ENCODE data around the gene TNFRSF6B.
A peak's percentile ranks its signal among the peaks of the same experiment; 100 is the strongest.

Gene TNFRSF6B

GRCh38 chr20:63740070-63740626, 43.7 kb downstream of the TNFRSF6B start:
- TF ChIP-seq TSHZ2 (CRISPR knock-in tag; IDR thresholded peaks at IDR 0.05) (0 out of 2 replicates have a peak, but pooled peaks have one; percentile 17), ISL1 (CRISPR knock-in tag; IDR thresholded peaks at IDR 0.05) (no peak)
- peak; percentile 11 for ATAC-seq

DNA sequence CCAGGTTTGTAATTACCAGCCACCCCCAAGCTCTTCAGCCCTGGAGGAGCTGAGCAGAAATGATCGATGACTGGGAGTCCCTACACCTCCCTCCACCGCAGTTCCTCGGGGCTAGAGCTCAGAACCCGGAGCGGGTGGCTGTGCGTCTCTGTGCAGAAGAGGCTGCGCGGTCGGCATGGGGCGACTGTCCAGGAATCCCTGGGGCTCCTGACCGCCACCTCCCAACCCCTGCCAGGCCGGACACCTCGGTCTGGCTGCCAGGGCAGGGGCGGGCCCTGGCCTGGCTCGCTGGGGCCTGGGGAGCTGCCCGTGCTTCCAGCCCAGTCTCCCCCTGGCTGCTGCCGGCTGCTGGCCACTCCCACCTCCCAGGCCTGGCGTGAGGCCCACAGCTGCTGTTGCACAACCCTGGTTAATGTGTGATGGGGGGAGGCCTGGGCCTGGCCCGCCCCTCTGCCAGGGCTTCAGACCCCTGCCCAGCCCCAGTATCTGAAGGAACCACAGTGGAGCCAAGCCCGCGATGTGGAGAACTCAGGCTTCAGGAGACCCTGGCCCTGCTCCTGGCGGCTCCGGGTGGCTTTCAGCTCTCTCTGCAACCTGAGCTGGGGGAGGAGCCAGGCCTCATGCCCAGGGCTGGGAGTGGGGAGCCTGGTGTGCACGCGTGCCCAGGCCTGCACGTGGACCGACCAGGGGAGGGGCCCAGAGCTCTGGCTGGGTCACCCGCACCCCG, 44.3 kb downstream of the TNFRSF6B start:
- no peak for TF ChIP-seq SNAI2 (CRISPR knock-in tag; IDR thresholded peaks at IDR 0.05)
- no peak for TF ChIP-seq OSR1 (CRISPR knock-in tag; IDR thresholded peaks at IDR 0.05)
- TF ChIP-seq TSHZ2 (CRISPR knock-in tag; IDR thresholded peaks at IDR 0.05): 0 out of 2 replicates have a peak, but pooled peaks have one; percentile 13
- TF ChIP-seq TCF4 (CRISPR knock-in tag; IDR thresholded peaks at IDR 0.05; ENCODE audit: borderline replicate concordance): peak; percentile 33; the same call in 1 of the 2 replicates
- ATAC-seq: peak; percentile 80

- no peak for ATAC-seq
- no peak for TF ChIP-seq ZFP3 (CRISPR knock-in tag; IDR thresholded peaks at IDR 0.05)
- TF ChIP-seq, protein P1, sequence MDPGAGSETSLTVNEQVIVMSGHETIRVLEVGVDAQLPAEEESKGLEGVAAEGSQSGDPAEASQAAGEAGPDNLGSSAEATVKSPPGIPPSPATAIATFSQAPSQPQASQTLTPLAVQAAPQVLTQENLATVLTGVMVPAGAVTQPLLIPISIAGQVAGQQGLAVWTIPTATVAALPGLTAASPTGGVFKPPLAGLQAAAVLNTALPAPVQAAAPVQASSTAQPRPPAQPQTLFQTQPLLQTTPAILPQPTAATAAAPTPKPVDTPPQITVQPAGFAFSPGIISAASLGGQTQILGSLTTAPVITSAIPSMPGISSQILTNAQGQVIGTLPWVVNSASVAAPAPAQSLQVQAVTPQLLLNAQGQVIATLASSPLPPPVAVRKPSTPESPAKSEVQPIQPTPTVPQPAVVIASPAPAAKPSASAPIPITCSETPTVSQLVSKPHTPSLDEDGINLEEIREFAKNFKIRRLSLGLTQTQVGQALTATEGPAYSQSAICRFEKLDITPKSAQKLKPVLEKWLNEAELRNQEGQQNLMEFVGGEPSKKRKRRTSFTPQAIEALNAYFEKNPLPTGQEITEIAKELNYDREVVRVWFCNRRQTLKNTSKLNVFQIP (CRISPR knock-in tag; IDR thresholded peaks at IDR 0.05; ENCODE audit: borderline replicate concordance, low read depth): no peak
- no peak for TF ChIP-seq ESRRG (CRISPR knock-in tag; IDR thresholded peaks at IDR 0.05)
- TF ChIP-seq PPARA (CRISPR knock-in tag; IDR thresholded peaks at IDR 0.05; ENCODE audit: borderline replicate concordance): no peak
- TF ChIP-seq TOX (CRISPR knock-in tag; IDR thresholded peaks at IDR 0.05; ENCODE audit: borderline replicate concordance): no peak
- no peak for TF ChIP-seq ISL1 (CRISPR knock-in tag; IDR thresholded peaks at IDR 0.05)
- no peak for TF ChIP-seq ARNTL (CRISPR knock-in tag; IDR thresholded peaks at IDR 0.05; ENCODE audit: borderline replicate concordance, low read depth)
- TF ChIP-seq, protein P2, sequence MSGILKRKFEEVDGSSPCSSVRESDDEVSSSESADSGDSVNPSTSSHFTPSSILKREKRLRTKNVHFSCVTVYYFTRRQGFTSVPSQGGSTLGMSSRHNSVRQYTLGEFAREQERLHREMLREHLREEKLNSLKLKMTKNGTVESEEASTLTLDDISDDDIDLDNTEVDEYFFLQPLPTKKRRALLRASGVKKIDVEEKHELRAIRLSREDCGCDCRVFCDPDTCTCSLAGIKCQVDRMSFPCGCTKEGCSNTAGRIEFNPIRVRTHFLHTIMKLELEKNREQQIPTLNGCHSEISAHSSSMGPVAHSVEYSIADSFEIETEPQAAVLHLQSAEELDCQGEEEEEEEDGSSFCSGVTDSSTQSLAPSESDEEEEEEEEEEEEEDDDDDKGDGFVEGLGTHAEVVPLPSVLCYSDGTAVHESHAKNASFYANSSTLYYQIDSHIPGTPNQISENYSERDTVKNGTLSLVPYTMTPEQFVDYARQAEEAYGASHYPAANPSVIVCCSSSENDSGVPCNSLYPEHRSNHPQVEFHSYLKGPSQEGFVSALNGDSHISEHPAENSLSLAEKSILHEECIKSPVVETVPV (CRISPR knock-in tag; IDR thresholded peaks at IDR 0.05): no peak
- TF ChIP-seq RARB (CRISPR knock-in tag; IDR thresholded peaks at IDR 0.05): no peak
- TF ChIP-seq TCF4 (CRISPR knock-in tag; IDR thresholded peaks at IDR 0.05; ENCODE audit: borderline replicate concordance): no peak
- no peak for TF ChIP-seq CSDC2 (CRISPR knock-in tag; IDR thresholded peaks at IDR 0.05)
- TF ChIP-seq SNAI2 (CRISPR knock-in tag; IDR thresholded peaks at IDR 0.05): no peak
Observed at GRCh38 chr20:63741354-63741675, 44.9 kb downstream of the TNFRSF6B start.

DNA sequence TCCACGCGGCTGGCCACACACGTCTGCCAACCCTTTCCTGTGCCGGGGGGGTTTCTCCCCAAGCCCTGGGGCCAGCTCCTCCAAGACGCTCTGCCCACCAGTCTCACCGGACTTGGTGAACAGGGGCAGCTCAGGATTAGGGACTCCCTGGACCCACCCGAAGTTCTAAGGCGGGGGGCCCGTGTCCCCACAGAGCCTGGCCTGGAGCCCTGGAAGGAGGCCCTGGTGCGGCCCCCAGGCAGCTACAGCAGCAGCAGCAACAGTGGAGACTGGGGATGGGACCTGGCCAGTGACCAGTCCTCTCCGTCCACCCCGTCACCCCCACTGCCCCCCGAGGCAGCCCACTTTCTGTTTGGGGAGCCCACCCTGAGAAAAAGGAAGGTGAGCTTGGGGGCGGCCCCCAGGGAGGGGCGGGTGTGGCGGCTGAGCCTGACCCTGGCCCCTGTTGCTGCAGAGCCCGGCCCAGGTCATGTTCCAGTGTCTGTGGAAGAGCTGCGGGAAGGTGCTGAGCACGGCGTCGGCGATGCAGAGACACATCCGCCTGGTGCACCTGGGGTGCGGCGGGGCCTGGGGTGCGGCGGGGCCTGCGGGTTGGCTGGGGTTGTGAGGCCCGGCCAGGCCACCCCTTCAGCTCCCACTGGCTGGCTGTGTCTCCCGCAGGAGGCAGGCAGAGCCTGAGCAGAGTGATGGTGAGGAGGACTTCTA, 45.4 kb downstream of the TNFRSF6B start:
- ATAC-seq: no peak
- TF ChIP-seq ZNF8 (CRISPR knock-in tag; IDR thresholded peaks at IDR 0.05): no peak
- TF ChIP-seq ISL1 (CRISPR knock-in tag; IDR thresholded peaks at IDR 0.05): no peak
- TF ChIP-seq, protein P2 (CRISPR knock-in tag; IDR thresholded peaks at IDR 0.05): no peak
- no peak for TF ChIP-seq BACH2 (CRISPR knock-in tag; IDR thresholded peaks at IDR 0.05; ENCODE audit: borderline replicate concordance)

Measured in SK-N-SH treated with all-trans-retinoic acid at 6 μM for 48 hours (cell line).